Neural crest cell (in vitro differentiated cells): ENCODE data around the gene IQCN. TPM values are rescaled to one million over a fixed set of nuclear protein-coding genes. Genes with fewer than 3 reads are reported as not detected.
A peak's percentile ranks its signal among the peaks of the same experiment; 100 is the strongest.

Experiments used
- DNase-seq: peaks from one replicate; pipeline ENCODE4 v3.0.0; 2021; ENCODE audit warnings: low read depth, mixed read lengths, low spot score
- H3K27ac Mint-ChIP-seq: one replicate; pipeline ENCODE4 v1.8.0; 2021; ENCODE audit warnings: mild to moderate bottlenecking, mixed read lengths; ENCODE audit not compliant: unreplicated experiment
- H3K27me3 Mint-ChIP-seq: 2 replicates; pipeline ENCODE4 v1.8.0; 2021; ENCODE audit warnings: low read depth, mild to moderate bottlenecking, mixed read lengths
- H3K36me3 Mint-ChIP-seq: 2 replicates; pipeline ENCODE4 v1.8.0; 2021; ENCODE audit warnings: low read depth, mild to moderate bottlenecking, mixed read lengths
- H3K4me1 Mint-ChIP-seq: 2 replicates; pipeline ENCODE4 v1.8.0; 2021; ENCODE audit warnings: mixed read lengths
- H3K4me3 Mint-ChIP-seq: one replicate; pipeline ENCODE4 v1.8.0; 2021; ENCODE audit warnings: mild to moderate bottlenecking, mixed read lengths
- H3K9me3 Mint-ChIP-seq: 2 replicates; pipeline ENCODE4 v1.8.0; 2021; ENCODE audit warnings: mixed read lengths
- long read RNA-seq: library from polyadenylated mRNA; unstranded; transcript quantifications from one replicate; pipeline ENCODE4 v2.0.0, GENCODE V29; 2020
- total RNA-seq: library from RNA; stranded (reverse); gene quantifications from 2 replicates; pipeline ENCODE4 v1.2.1, GENCODE V29; 2021
- TF ChIP-seq, protein P1 (sequence below): fragments of 200-600 bp; sonication (generic); conservative IDR thresholded peaks from 2 replicates; pipeline ENCODE4 v1.5.0; 2021; ENCODE audit warnings: antibody characterized with exemption, mild to moderate bottlenecking

IQCN gene, protein sequence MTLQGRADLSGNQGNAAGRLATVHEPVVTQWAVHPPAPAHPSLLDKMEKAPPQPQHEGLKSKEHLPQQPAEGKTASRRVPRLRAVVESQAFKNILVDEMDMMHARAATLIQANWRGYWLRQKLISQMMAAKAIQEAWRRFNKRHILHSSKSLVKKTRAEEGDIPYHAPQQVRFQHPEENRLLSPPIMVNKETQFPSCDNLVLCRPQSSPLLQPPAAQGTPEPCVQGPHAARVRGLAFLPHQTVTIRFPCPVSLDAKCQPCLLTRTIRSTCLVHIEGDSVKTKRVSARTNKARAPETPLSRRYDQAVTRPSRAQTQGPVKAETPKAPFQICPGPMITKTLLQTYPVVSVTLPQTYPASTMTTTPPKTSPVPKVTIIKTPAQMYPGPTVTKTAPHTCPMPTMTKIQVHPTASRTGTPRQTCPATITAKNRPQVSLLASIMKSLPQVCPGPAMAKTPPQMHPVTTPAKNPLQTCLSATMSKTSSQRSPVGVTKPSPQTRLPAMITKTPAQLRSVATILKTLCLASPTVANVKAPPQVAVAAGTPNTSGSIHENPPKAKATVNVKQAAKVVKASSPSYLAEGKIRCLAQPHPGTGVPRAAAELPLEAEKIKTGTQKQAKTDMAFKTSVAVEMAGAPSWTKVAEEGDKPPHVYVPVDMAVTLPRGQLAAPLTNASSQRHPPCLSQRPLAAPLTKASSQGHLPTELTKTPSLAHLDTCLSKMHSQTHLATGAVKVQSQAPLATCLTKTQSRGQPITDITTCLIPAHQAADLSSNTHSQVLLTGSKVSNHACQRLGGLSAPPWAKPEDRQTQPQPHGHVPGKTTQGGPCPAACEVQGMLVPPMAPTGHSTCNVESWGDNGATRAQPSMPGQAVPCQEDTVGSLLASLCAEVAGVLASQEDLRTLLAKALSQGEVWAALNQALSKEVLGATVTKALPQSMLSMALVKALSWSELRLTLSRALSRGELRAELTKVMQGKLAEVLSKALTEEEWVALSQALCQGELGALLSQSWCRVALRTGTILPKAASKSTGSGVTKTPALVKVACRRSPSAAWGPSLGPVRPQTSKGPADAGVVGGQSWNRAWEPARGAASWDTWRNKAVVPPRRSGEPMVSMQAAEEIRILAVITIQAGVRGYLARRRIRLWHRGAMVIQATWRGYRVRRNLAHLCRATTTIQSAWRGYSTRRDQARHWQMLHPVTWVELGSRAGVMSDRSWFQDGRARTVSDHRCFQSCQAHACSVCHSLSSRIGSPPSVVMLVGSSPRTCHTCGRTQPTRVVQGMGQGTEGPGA (N-terminal part only)
- 2.2 and 2.5 TPM in 2 replicates for total RNA-seq
- long read RNA-seq: 0 reads

DNA sequence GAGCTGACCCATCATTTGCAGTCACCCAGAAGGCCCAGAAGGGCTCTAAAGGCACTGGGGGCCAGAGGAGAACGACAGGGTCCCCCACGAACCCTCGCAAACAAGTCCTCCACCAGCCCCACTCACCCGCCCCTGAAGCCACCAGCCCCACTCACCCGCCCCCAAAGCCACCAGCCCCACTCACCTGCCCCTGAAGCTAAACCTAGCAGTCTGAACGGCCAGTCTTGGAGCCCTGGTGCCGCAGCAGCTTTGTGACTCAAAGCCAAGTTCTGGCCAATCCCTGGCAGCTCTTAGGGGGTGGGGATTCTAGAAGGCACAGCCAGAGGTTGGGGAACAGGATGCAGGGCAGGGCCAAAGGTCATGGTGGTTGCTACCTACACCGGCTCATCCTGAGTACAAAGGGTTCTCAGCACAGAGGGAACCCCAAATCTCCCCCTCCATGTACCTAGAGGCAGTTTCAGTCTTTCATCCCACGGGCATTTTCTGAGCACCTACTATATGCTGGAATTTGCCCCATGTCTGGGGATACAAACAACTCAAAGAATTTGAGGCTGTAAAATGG is at the start of gene IQCN:
TSS of gene IQCN (minus strand) at position 234 of the 562 bp plus-strand sequence. CDS start 4,974 bp downstream, outside the sequence.
- Mint-ChIP-seq H3K36me3 (peaks cover 4% of the 10 kb centered on the region), H3K27ac (no peak within 1 kb of the TSS), H3K9me3 (no peaks in the 10 kb centered on the region), H3K27me3 (peaks cover under 1% of the 10 kb centered on the region), H3K4me1 (peaks cover 7% of the 10 kb centered on the region), H3K4me3 (peak within 1 kb of the TSS; percentile 41)
- TF ChIP-seq, protein P1, sequence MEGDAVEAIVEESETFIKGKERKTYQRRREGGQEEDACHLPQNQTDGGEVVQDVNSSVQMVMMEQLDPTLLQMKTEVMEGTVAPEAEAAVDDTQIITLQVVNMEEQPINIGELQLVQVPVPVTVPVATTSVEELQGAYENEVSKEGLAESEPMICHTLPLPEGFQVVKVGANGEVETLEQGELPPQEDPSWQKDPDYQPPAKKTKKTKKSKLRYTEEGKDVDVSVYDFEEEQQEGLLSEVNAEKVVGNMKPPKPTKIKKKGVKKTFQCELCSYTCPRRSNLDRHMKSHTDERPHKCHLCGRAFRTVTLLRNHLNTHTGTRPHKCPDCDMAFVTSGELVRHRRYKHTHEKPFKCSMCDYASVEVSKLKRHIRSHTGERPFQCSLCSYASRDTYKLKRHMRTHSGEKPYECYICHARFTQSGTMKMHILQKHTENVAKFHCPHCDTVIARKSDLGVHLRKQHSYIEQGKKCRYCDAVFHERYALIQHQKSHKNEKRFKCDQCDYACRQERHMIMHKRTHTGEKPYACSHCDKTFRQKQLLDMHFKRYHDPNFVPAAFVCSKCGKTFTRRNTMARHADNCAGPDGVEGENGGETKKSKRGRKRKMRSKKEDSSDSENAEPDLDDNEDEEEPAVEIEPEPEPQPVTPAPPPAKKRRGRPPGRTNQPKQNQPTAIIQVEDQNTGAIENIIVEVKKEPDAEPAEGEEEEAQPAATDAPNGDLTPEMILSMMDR: no peak
- DNase-seq: no peak

DNA sequence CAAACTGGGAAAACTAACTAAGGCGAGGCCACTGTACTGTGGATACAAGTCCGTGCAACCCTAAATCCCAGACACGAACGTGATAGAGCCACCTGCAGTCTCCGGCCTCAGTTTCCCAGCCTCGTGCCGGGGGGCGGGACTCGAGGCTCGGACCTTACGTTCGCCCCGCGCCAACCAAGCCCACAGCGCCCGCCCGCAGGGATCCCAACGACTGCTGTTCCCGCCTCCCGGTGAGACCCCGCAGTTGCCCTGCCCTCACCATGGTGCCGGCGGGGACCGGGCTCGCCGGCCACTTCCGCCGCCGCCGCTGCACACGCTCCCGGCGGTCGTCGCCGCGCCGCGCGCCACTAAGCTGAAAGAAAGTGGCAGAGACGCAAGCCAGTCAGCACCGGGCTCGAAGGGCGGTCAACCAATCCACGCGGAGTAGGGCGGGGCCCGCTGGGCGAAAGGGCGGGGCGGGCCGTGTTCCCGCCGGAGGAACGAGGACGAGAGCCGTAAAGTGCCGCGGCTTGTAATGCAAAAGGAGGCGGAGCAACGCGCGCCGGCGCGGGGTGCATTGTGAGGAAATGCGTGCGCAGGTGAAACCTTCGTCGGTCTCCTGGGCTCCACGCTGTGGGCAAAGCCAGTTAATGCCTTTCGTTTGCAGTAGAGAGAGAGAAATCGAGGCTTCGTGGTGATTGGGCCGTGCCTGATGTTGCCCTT is 48.7 kb upstream of the IQCN start, which contains the start of gene LSM4:
TSS of gene LSM4 (minus strand) at position 318 of the 702 bp plus-strand sequence. CDS start at position 262, 56 bp downstream.
- Mint-ChIP-seq H3K27ac (peak within 1 kb of the TSS; percentile 90), H3K9me3 (no peaks in the 10 kb centered on the region), H3K36me3 (no peaks in the 10 kb centered on the region), H3K4me3 (peak within 1 kb of the TSS; percentile 95), H3K27me3 (no peaks in the 10 kb centered on the region), H3K4me1 (peaks cover 30% of the 10 kb centered on the region)
- peak; percentile 97 for DNase-seq
- TF ChIP-seq, protein P1: peak; percentile 47

DNA sequence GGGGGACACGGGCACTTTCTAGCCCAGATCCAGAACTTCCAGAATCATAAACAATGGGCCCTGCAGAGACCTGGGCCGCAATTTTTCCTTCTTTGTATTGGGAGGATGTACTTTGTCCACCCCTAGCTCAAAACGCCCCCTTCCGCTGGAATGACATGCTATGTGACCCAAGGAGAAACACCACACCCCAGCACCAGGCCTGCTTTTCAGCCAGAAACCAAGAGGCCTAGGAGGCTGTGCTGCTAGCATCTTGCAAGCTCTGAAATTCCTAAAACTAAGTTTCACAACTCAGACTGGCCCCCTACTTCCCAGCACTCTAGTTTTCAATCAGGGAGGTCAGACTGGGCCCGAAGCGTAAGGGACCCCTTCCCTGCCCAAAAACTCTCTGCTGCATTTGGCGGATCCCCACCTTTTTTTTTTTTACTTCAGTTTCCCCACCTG is 48.1 kb upstream of the IQCN start:
- H3K9me3 Mint-ChIP-seq: no peaks in the 10 kb centered on the region
- H3K27ac Mint-ChIP-seq: peak overlapping the region; percentile 76
- H3K27me3 Mint-ChIP-seq: no peaks in the 10 kb centered on the region
- no peaks in the 10 kb centered on the region for H3K36me3 Mint-ChIP-seq
- DNase-seq: peak; percentile 40
- peaks cover 30% of the 10 kb centered on the region for H3K4me1 Mint-ChIP-seq
- TF ChIP-seq, protein P1: no peak
- H3K4me3 Mint-ChIP-seq: peak overlapping the region; percentile 95

DNA sequence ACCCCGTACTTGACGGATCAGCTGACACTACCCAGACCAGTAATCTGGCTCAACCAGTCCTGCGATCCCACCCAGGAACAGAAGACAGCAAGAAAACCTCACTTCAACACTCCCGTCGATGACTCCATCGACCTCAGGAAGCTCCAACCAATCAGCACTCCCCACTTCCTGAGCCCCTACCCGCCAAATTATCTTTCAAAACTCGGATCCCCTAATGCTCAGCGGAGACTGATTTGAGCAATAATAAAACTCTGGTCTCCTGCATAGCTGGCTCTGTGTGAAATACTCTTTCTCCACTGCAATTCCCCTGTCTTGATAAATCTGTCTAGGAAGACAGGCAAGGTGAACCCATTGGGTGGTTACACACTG is 47.5 kb upstream of the IQCN start:
- TF ChIP-seq, protein P1: no peak
- DNase-seq: no peak

More for the DNA sequence above, 47.5 kb upstream of the IQCN start:
- Mint-ChIP-seq H3K4me3 (peak overlapping the region; percentile 95), H3K27ac (peak overlapping the region; percentile 76), H3K36me3 (no peaks in the 10 kb centered on the region), H3K9me3 (no peaks in the 10 kb centered on the region), H3K4me1 (peaks cover 30% of the 10 kb centered on the region), H3K27me3 (no peaks in the 10 kb centered on the region)
